ENCODE measurements around the gene SH3PXD2A.
"Not testable (repeated sequence)": the region's sequence is repeated elsewhere in the genome, so short reads cannot be mapped to it uniquely, and the experiment has no call there.

Gene SH3PXD2A

DNA sequence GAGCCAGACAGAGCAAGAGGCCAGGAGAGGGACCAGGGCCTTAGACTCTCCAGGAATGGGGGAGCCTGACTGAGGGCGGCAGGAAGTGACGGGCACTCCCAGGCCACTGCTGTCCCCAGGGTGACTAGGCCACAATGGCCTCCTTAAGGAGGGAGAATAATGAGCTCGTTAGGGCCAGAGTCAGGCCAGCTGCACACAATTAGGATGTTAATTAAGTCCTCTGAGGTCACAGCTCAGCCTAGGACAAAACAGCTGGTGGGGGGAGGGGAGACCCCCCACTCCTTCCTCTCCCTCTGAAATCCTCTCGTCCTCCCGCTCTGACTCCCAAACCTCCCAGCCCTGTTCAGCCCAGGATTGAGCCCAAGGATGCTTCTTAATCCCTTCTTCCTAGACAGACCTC, 218.9 kb downstream of the SH3PXD2A start:
- DNase-seq = no peak

DNA sequence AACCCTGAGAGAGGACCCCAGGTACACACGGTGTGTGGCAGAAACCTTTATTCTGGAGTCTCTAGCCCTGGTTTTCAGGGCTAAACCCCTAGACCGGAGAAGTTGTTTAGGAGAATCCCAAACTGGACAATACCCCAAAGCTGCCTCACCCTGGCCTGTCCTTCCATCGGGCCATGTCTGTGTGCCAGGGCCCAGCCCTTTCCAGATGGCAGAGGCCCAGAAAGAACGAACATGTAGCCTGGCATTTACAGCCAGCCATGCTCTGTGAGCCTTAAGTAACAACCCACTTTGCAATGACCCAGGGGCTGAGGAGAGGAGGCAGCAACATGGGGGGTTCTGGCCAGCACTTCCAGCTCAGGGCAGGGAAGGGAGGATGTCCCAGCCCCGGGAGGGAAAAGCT, 219.8 kb downstream of the SH3PXD2A start:
- no peak for DNase-seq

DNA sequence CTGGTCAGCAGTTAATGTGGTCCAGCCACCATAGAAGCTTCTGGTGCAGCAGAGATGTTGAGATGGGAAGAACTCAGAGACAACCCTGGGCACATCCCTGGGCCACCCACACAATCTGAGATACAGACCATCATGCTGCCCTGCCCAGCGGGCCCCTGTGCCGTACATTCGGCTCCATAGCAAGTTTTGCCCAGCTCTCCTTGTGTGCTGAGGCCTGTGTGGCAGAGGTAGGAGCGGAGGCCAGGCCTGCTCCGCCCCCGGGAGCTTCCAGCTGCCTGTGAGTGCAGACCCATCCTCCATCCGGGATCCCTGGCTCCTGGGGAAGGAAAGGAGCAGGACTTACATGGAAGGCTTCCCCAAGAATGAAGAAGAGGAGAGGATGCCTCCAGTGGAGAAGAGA, 221.5 kb downstream of the SH3PXD2A start:
- no peak for DNase-seq

DNA sequence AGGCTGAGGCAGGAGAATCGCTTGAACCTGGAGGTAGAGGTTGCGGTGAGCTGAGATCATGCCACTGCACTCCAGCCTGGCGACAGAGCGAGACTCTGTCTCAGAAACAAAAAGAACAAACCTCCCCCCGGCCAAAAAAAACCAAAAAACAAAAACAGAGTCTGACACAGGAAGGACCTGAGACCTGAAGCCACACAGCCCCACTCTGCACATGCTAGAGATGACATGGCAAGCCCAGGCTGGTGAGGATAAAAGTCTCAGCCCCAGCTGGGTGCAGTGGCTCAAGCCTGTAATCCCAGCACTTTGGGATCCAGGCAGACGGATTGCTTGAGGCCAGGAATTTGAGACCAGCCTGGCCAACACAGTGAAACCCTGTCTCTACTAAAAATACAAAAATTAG, 222.5 kb downstream of the SH3PXD2A start:
- not testable (repeated sequence) for DNase-seq

DNA sequence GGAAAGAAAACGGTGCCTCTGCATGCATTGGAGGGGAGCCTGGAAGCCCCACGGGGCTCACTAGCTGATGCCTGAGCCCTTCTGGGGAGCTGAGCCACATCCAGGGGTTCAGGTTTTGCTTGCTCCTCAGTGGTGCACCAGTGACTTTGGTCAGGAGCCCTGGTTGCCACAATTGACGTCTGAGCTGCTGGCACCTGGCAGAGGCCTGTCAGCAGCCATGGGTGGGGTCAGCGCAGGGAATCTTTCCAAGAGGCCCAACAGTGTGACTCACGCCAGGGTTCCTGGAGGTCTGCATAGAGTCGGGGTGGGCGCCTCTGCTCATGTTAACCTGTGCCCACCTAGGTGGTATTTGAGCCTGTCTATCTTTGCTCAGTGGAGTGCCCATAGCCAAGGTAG, 223.1 kb downstream of the SH3PXD2A start:
- no peak for DNase-seq

DNA sequence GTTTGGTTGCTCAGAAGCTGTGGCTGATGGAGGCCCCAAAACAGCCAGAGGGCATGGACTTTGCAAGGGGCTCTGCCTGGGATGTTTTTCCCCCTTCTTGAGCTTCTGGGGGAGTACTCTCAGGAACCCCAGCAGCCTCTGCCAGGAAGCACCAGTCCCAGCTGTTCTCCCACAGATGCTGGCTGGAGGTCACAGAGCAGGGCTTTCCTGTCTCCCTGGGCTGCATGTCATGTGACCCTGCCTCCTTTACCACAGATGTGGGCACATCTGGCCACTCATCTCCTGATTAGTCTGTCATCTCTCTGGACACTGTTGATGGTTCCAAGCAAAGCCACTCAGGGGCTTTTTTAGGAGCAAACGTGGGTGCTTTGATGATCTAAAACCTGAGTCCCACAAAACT, 225.2 kb downstream of the SH3PXD2A start:
- DNase-seq = no peak

DNA sequence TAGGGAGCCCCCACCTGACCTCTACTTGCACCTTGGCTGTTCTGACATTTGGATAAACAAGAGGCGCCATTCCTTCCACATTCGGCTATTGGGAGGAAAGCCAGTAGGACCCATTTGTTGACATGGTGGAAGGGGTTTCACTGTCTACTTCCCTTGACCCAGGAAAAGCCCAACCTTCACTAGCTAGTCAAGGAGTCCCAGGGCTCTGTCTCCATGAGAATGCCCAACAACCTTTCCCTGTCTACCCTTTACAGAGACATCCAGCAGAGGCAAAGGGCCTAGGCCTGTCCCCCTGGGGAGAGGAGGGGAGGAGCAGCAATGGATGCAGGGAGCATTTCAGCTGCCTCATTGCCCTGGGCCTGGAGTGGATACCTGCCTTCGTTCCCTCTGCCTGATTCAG, 225.8 kb downstream of the SH3PXD2A start:
- no peak for DNase-seq

DNA sequence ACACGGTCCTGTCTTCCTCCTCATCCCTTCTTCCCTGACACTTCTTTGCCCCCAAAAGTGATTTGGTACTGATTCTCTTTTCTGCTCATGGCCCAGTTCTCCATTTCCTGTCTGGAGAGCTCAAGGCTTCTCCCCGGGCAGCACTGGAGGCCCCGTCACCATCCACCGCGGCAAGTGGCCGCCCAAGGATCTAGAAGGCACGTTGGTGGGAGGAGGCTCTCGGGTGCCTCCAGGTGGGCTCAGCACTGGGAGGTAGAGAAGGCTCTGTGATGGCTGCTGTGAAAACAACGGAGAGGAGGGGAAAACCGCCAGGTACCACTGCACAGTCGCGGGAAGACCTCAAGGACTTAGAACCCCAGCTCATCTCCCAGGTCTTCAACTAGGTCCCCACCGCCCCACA, 227.5 kb downstream of the SH3PXD2A start:
- no peak for DNase-seq

DNA sequence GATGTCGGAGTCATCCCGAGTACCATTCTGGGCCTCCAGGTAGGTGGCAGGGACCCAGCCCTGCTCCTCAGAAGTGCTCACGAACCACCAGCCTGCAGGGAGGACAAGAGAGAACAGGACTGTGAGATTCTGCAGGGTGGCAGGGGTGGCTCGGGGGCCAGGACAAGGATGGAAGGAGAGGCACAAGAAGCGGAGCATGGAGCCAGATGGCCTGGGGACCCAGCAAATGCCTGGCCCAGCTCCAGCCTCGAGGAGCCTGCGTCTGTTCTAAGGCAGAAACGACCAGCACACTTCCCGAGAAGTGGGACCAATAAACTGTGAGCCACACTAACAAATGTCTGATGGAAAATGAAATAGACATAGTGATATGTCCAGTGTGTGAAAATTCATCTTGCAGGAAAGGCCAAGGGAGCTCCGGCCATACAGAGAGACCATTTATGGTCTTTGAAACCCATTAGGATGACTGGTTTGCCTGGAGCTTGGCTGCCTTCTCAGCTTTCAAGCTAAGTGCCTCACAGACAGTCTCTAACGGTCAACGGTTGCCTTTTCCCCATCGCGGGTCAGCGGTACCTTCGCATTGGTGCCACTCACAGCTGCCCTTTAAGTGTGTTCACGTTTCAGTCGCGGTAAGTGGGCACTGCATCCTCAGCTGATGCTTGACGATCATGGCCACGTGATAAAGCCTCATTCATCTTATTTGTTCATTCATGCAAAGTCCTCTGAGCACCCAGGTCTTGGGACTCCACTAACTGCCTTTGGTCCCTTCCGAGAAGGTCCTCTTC, 228.1 kb downstream of the SH3PXD2A start:
- no peak for DNase-seq

DNA sequence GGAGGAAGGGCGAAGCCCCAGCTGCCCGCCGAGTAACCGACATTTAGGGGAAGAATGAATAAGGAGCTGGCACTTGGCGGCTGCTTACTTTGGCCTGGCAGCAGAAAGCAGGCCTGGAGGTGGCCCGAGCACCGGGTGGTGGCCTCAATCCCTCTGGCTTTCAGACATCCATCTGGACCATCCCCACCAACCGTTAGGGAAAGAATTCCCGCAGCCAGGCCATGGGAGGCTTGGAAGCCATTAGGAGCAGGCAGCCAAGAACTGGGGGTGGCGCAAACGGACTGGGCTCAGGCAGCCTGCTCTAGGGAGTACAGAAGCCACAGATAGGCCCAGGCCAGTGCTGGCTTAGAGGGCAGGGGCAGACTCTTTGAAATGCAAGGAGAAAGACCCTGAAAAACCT, 229.2 kb downstream of the SH3PXD2A start:
- no peak for DNase-seq

DNA sequence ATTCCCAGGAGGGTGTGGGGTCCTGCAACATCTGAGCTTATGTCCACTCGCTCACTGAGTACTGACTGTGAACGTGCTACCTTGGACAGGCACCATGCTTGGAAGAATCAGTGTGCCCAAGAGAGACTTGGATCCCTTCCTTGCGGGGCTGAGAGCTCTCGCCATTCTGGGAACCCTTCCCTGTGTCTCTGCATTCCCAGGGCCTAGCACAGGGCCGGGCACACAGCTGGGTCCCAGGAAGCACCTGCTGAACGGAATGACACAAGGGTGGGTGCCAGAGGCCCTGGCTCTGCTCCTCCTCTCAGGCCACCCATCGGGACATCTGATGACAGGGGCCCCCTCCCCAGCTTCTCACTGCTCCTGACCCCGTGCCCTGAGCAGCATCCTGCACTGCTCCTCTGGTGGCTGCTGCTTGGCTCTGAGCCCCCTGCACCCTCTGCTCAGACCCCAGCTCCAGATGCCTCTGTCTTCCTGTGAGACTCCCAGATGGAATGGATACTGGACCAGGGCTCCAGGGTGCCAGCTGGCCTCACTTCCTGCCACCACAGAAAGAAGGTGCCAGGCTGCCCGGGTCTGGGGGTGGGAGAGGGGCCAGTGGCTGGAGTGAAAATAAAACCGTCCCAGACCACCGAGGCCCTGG, 232.3 kb downstream of the SH3PXD2A start:
- no peak for DNase-seq

DNA sequence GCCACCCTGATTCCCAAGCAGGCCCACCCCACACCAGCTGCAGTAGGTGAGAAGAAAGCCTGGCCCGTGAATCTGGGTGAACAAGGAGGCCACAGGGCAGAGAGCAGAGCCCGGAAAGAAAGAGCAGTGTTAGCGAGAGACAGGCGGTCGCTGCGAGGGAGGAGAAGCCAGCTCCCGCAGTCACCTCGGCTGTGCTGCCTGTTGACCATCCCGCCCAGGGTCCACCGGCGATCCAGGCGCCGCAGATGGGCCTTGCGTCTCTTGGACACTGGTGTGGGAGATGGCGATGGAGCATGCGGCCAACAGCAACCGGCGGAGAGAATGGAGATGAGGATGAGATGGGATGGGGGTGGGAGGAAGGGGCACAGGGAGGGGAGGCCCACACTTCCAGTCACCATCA, 233.1 kb downstream of the SH3PXD2A start:
- DNase-seq = no peak

DNA sequence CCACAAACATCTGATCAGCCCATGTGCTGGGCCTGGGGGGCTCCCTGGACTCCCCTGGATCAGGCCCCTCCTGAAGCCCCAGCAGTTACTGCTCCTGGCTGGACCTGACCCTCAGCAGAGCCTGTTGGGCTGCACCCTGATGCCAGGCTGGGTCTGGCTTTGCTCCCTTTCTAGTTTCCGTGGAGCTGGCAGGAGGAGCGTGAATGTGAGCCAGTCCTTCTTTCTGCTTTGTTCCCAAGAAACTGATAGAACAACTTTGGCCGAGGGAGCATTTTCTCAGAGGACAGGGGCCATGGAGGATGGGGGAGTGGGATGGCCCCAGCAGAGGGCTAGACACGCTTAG, 233.6 kb downstream of the SH3PXD2A start:
- DNase-seq = no peak

DNA sequence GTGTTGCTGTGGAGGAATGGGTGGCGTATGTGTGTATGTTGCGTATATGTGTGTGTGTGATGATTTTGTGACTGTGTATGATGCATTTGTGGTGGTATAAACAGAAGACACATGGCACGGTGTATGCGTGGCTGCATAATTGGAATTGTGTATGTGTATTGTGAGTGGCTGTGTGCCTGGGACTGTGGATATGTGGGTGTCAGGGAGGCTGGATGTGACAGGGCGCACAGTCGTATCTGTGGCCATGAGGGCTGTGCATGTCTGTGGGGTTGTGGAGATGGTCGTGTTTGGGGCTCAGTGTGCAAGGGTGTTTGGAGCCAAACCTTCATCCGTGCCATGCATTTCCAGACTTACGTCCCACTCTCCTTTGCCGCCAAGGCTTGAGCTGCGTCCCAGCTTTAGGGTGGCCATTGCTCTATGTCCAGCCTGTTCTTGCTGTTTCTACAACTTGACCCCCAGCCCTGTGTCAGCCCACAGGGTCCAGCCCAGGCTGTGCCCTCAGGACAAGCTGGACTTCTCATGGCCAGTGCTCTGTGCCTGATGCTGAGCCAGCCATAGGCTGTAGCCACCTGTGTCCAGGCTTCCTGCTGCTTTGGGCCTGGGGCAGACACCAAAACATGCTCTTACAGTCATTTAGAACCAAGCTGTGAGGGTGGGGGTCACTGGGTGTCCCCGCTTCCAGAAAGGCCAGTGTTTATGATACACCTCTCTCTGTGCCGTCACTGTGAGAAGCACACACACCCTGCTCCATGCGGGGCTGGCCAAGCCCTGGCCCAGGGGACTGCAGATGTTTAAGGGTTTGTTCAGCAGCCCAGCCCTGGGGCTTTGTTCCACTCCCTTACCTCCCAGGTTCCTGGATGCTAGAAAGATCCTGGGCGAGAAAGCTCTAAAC, 234.2 kb downstream of the SH3PXD2A start:
- no peak for DNase-seq

DNA sequence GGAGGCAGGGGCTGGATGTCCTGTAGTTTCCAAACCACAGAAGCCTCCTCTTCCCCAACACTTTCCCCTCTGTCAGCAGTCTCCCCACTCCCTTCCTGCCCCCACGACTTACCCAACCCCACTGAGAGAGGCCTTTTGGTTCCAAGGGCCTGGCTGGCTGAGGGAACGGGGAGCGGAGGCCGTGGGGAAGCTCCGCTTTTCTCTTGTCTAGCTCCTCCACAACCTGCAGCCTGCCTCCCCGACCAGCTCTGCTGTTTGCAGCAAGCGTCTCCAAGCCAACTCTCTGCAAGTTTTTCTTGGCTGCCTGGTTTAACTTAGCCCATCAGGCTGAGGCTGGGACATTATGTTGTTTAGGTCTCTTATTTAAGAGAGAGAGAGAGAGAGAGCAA, 235.0 kb downstream of the SH3PXD2A start:
- no peak for DNase-seq

DNA sequence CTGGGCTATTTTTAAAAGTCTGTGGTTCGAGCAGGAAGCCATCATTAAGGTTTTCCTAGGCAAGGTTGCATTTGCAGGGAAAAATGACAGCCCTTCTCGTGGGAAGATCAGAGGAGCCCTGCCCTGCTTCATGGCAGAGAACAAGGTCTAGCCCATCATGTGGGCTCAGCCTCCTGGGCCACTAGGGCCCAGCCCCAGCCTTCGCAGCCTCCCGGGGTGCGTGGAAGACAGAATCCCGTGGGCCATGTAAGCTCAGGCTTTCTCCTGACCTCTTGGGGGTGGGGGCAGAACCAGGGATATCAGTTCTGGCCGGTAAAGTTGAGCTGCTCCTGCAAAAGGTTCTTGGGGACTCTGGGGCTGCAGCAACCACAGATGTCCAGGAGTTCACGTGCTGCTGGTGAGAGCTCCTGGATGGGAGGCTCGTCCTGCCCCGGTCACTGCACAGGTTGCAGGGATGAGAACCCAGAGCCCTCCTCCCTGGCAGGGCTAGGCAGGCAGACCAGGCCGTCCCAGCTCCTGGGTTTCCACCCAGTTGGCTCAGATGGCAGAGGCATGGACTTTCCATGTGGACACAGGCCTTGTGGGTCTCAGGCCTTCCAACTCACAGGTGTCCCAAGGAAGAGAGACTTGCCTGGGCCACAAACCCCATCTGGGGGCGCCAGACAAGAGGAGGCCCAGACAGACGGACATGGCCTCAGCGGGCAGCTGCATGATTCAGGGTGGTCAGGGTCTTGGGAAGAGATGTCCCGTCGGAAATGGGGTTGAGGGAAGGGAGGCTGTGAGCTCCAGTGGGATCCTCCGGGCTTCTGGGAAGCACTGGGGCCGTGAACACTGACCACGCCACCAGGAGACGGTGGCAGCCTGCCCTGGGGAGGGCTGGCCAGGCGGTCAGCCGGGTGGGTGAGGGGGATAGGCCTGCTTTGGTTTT, 235.7 kb downstream of the SH3PXD2A start:
- DNase-seq = no peak

DNA sequence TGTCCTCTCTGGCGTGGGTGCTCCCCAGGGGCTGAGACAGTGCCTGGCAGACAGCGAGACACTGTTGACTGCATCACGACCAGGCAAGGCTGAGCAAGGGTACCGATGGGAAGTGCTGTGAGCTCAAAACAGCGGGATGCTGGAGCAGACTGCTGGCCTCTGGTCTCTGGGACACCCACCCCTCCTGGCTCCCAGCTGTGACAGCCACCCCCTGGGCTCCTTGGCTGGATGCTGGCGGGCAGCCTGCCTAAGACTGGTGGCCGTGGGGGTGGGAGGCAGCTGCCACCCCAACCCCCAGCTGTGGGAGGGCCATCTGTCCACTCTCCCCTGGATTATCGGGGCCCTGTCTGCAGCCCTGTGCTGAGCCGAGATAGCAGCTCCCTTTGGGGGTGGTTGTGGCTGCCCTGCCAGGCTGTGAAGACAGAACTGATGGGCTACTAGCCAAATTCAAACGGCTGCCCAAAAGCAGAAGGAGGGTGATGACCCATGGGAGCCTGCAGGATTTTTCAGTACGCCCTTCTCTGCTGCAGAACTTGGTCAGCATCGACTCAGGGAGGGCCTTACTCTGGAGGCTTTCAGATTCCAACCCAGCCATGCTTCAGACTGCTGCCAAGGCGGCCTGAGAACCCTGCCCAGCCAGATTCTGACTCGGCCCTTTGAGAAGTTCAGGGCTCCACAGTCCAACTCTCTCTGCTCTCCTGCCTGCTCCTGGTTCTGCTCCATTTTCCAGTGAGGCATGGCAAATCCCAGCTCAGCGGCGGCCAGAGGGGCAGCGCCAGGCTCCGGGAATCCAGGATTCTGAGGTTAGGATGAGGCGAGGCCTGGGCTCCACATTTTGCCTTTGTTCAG, 236.6 kb downstream of the SH3PXD2A start:
- no peak for DNase-seq

DNA sequence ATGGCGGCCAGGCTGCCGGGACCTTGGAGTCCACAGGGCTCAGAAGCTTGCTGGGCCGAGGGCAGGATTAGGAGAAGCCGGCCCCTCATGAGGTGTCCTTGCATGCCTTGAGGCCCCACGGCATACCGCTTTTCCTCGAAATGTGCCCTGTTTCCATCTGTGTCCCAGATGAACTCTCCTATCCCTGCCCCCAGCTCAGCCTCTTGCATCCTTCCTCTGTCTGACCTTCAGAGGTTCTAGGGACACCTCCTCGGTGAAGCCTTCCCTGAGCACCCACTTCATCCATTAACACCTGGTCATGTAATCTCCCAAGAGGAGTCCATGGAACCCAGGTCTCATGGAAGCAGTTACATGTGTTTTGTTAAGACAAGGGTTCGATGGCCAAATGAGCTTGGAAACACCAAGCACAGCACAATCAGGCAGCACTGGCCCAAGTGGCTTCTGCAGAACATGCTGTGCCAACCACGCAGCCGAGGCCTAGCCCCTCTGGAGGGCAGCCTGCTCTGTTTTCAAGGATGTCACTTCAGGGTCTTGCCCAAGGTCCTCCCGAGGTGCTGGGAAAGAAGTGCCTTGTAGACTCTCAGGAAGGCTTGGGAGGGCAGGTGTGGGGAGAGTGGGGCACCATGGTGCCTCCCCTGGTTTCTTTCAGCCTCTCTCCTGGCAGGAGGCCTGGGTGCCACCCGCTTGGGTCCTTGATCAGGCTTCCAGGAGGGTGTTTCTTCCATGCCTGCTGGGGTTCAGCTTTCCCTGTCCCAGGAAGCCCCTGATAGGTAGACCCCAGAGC, 237.6 kb downstream of the SH3PXD2A start:
- DNase-seq = no peak

DNA sequence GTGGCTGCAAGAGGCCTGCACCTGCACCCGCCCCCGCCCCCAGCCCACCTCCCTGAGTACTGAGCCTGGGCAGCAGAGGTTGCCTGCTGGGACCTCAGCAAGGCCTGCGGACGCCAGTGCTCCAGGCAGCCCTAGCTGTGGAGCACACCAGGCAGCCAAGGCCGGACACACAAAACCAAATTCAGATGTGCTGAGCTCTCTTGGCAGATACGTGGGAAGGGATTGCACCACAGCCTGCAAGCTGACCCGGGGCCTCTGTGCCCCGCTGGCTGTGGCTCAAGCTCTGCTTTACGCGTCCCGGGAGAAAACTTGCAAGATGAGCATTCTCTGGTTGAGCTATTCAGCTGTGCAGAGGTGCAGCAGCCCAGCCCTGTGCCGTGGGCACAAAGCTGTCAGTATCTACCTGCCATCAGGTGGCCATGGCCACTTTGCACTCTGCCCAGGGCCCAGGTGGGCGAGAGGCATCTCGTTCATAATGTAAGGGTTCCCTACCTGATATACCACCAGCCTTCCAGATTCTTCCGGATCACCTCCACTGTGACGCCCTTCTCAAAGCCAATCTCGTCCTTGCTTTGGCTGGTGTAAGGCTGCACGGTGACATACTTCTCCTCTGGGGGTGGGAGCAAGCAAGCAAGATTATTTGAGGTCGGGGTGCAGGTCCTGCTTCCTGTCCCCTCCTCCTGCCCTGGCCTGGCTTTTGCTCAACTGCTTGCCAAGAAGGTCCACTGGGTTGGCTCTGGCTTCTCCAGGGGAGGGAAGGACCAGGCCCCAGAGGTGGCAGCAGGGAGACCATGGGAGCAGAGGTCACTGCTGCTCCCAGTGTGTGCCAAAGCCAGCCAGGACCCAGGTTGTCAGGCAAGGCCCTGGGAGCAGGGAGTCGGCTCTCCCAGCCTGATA, 238.4 kb downstream of the SH3PXD2A start:
- no peak for DNase-seq
